Measurements from ENCODE around the gene STXBP6.
"Not testable (repeated sequence)": the region's sequence is repeated elsewhere in the genome, so short reads cannot be mapped to it uniquely, and the experiment has no call there.

STXBP6 gene

DNA sequence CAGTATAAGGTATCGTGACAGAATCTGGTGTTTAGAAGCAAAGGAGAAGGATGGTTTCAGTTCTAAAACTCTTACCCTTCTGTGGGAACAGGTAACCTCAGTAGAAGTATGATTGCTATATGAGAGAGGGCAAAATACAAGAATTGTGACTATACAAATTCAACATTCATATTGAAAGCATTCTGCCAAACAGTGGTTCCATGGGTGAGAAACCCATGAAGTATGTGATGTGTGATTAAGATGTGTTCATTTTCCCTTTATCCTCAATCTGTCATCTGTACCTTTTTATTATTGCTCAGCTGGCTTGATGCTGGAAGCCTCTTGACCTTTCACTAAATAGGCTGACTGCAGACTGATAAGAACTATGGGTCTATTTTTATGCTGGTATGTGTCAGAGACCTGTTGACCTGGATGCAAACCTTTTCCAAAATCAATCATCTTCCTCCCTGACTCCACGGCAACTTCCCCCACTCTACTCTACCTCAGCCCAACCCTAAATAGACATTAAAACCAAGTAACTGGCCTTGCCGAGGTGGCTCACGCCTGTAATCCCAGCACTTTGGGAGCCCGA, 109.6 kb downstream of the STXBP6 start:
- H3K9ac ChIP-seq (ENCODE audit: low read length), result no peak overlapping the region
- H3K4me3 ChIP-seq (ENCODE audit: insufficient read depth, low read length, poor library complexity, severe bottlenecking), result no peak overlapping the region
- H3K27me3 ChIP-seq (ENCODE audit: low read length), result no peaks in the 10 kb centered on the region
- H3K79me2 ChIP-seq (ENCODE audit: insufficient read depth, low read length), result no peaks in the 10 kb centered on the region
- no peaks in the 10 kb centered on the region for H3F3A ChIP-seq (ENCODE audit: insufficient read depth)
- H3K36me3 ChIP-seq (ENCODE audit: low read length), result no peaks in the 10 kb centered on the region
- H3K9me2 ChIP-seq (replicated peaks; ENCODE audit: insufficient read depth, low read length), result no peaks in the 10 kb centered on the region
- no peaks in the 10 kb centered on the region for H3K9me3 ChIP-seq (ENCODE audit: insufficient read depth, low read length)
- TF ChIP-seq EZH2phosphoT487 (conservative IDR thresholded peaks at IDR 0.05; ENCODE audit: low read length), result no peak
- TF ChIP-seq, protein P1, sequence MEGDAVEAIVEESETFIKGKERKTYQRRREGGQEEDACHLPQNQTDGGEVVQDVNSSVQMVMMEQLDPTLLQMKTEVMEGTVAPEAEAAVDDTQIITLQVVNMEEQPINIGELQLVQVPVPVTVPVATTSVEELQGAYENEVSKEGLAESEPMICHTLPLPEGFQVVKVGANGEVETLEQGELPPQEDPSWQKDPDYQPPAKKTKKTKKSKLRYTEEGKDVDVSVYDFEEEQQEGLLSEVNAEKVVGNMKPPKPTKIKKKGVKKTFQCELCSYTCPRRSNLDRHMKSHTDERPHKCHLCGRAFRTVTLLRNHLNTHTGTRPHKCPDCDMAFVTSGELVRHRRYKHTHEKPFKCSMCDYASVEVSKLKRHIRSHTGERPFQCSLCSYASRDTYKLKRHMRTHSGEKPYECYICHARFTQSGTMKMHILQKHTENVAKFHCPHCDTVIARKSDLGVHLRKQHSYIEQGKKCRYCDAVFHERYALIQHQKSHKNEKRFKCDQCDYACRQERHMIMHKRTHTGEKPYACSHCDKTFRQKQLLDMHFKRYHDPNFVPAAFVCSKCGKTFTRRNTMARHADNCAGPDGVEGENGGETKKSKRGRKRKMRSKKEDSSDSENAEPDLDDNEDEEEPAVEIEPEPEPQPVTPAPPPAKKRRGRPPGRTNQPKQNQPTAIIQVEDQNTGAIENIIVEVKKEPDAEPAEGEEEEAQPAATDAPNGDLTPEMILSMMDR (IDR thresholded peaks at IDR 0.05; ENCODE audit: insufficient read depth, low read length, poor library complexity, severe bottlenecking), result no peak
- H3K4me2 ChIP-seq (ENCODE audit: low read depth, low read length, poor library complexity, severe bottlenecking), result no peak overlapping the region
- no peak overlapping the region for H2AFZ ChIP-seq (ENCODE audit: low read depth, low read length, severe bottlenecking)
- H4K20me1 ChIP-seq (ENCODE audit: low read depth, low read length), result no peaks in the 10 kb centered on the region
- H3K27ac ChIP-seq (ENCODE audit: low read depth, low read length), result no peak overlapping the region

DNA sequence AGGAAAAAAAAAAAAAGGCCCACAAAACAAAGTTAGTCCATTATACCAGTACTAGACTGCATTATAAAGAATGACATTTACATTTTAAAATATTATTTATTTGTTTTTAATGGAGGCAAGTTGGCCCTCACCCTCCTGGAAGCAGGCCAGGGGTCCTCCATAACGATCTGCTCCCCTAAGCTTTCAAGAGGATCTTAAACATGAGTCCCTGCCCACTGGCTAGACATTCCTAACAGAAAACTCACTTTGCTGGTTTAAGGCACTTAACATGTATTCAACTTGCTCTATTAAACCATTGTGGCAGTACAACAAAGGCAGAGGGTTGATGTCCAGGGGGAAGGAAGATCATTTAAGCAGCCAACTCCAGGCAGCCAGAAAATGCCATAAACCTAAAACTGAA, 111.4 kb downstream of the STXBP6 start:
- Histone ChIP-seq H3K27me3 (ENCODE audit: low read length) (no peaks in the 10 kb centered on the region), H3K27ac (ENCODE audit: low read depth, low read length) (no peak overlapping the region), H3F3A (ENCODE audit: insufficient read depth) (no peaks in the 10 kb centered on the region), H4K20me1 (ENCODE audit: low read depth, low read length) (no peaks in the 10 kb centered on the region), H3K9me2 (replicated peaks; ENCODE audit: insufficient read depth, low read length) (no peaks in the 10 kb centered on the region), H3K9ac (ENCODE audit: low read length) (no peak overlapping the region), H2AFZ (ENCODE audit: low read depth, low read length, severe bottlenecking) (no peak overlapping the region), H3K36me3 (ENCODE audit: low read length) (no peaks in the 10 kb centered on the region), H3K4me3 (ENCODE audit: insufficient read depth, low read length, poor library complexity, severe bottlenecking) (no peak overlapping the region), H3K9me3 (ENCODE audit: insufficient read depth, low read length) (no peaks in the 10 kb centered on the region), H3K79me2 (ENCODE audit: insufficient read depth, low read length) (no peaks in the 10 kb centered on the region), H3K4me2 (ENCODE audit: low read depth, low read length, poor library complexity, severe bottlenecking) (no peak overlapping the region)
- TF ChIP-seq, protein P1 (IDR thresholded peaks at IDR 0.05; ENCODE audit: insufficient read depth, low read length, poor library complexity, severe bottlenecking), result no peak
- TF ChIP-seq EZH2phosphoT487 (conservative IDR thresholded peaks at IDR 0.05; ENCODE audit: low read length), result no peak

- TF ChIP-seq, protein P1 (IDR thresholded peaks at IDR 0.05; ENCODE audit: insufficient read depth, low read length, poor library complexity, severe bottlenecking), result no peak
- TF ChIP-seq EZH2phosphoT487 (conservative IDR thresholded peaks at IDR 0.05; ENCODE audit: low read length), result no peak
- Histone ChIP-seq H2AFZ (ENCODE audit: low read depth, low read length, severe bottlenecking) (no peak overlapping the region), H3K27me3 (ENCODE audit: low read length) (no peaks in the 10 kb centered on the region), H3K27ac (ENCODE audit: low read depth, low read length) (no peak overlapping the region), H3K9me2 (replicated peaks; ENCODE audit: insufficient read depth, low read length) (no peaks in the 10 kb centered on the region), H3K79me2 (ENCODE audit: insufficient read depth, low read length) (no peaks in the 10 kb centered on the region), H3K36me3 (ENCODE audit: low read length) (no peaks in the 10 kb centered on the region), H3K9me3 (ENCODE audit: insufficient read depth, low read length) (no peaks in the 10 kb centered on the region), H3F3A (ENCODE audit: insufficient read depth) (no peaks in the 10 kb centered on the region), H3K4me2 (ENCODE audit: low read depth, low read length, poor library complexity, severe bottlenecking) (no peak overlapping the region), H3K9ac (ENCODE audit: low read length) (no peak overlapping the region), H4K20me1 (ENCODE audit: low read depth, low read length) (no peaks in the 10 kb centered on the region), H3K4me3 (ENCODE audit: insufficient read depth, low read length, poor library complexity, severe bottlenecking) (no peak overlapping the region)
Measured at GRCh38 chr14:24937300-24937699, 112.6 kb downstream of the STXBP6 start.

DNA sequence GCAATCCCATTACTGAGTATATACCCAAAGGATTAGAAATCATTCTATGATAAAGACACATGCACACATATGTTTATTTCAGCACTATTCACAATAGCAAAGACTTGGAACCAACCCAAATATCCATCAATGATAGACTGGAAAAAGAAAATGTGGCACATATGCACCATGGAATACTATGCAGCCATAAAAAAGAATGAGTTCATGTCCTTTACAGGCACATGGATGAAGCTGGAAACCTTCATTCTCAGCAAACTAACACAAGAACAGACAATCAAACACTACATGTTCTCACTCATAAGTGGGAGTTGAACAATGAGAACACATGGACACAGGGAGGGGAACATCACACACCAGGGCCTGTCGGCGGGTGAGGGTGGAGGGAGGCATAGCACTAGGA, 113.2 kb downstream of the STXBP6 start:
- not testable (repeated sequence) for H3K4me2 ChIP-seq (ENCODE audit: low read depth, low read length, poor library complexity, severe bottlenecking); H3K36me3 ChIP-seq (ENCODE audit: low read length); H3K9me3 ChIP-seq (ENCODE audit: insufficient read depth, low read length); H3F3A ChIP-seq (ENCODE audit: insufficient read depth); H3K27me3 ChIP-seq (ENCODE audit: low read length); H3K4me3 ChIP-seq (ENCODE audit: insufficient read depth, low read length, poor library complexity, severe bottlenecking); H4K20me1 ChIP-seq (ENCODE audit: low read depth, low read length); H3K9me2 ChIP-seq (replicated peaks; ENCODE audit: insufficient read depth, low read length); H3K9ac ChIP-seq (ENCODE audit: low read length); H2AFZ ChIP-seq (ENCODE audit: low read depth, low read length, severe bottlenecking); H3K79me2 ChIP-seq (ENCODE audit: insufficient read depth, low read length); H3K27ac ChIP-seq (ENCODE audit: low read depth, low read length)

All from SU-DHL-6 (cell line).